ENCODE measurements around the gene SLC29A2. TPM values are rescaled to one million over a fixed set of nuclear protein-coding genes. Genes with fewer than 3 reads are reported as not detected.

SLC29A2 gene
- total and polyA plus RNA-seq, 2 of the 8 experiments (the other 6 are each of a cell fraction or from before 2014, with no cell fraction given) = 29.3 to 31.6 TPM

DNA sequence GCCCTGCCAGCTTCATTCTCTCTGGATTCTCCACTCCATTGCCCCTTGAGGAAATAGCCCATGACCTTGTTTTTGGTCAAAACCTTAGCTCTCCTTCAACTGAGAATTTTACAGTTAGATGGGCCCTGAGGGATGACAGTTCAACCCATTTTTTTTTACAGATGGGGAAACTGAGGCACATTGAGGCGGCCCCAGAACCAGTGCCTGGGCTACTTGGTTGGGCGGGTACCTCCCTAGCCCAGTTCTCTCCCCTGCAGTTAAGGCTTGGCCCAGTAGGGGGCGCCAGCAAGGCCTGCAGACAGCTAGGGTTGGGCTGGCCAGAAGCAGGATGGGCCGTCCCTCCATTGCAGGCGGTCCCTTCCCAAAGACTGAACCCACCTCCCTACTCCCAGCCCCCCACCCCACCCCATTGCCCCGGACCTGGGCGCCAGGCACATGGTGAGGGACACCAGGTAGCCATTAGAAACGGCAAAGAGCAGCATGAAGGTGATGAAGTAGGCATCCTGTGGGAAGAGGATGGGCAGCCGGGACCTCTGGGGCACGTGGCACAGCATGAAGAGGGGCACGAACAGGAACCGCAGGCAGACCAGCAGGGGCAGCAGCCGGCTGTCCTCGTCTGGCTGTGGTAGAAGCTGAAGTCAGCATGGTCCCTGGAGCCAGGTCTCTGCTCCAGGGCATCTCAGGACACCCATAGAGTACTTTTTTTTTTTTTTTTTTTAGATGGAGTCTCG, 7.6 kb downstream of the SLC29A2 start (continued):
- TF ChIP-seq FOSL1 (IDR thresholded peaks at IDR 0.05; ENCODE audit: insufficient read depth, low read depth, low read length) = no peak
- TF ChIP-seq CHD2 (IDR thresholded peaks at IDR 0.05; ENCODE audit: low read length) = no peak
- TF ChIP-seq CTBP2 (IDR thresholded peaks at IDR 0.05; ENCODE audit: borderline replicate concordance, insufficient read depth, insufficient read length, low read length) = no peak
